NCI-H2029 treated with DMSO at 0.1 percent for 48 hours (cell line): ENCODE measurements around the gene ZC2HC1B.

Experiments used
- DNase-seq: peaks from one replicate; lab custom pipeline; 2025; lab: John Stamatoyannopoulos, UW

Gene ZC2HC1B

GRCh38 chr6:143934867-143935266 lies 70.6 kb downstream of the ZC2HC1B start:
- no peak for DNase-seq

GRCh38 chr6:143936347-143936746 lies 72.1 kb downstream of the ZC2HC1B start:
- no peak for DNase-seq

- DNase-seq: no peak
Observed at GRCh38 chr6:143936778-143937667, 72.7 kb downstream of the ZC2HC1B start.

- no peak for DNase-seq
Observed at GRCh38 chr6:143937668-143937970, 73.3 kb downstream of the ZC2HC1B start.

- no peak for DNase-seq
Observed at GRCh38 chr6:143939364-143939763, 75.1 kb downstream of the ZC2HC1B start.

- no peak for DNase-seq
Observed at GRCh38 chr6:143940011-143940597, 75.8 kb downstream of the ZC2HC1B start.

GRCh38 chr6:143941852-143942627 lies 77.8 kb downstream of the ZC2HC1B start:
- DNase-seq: no peak

GRCh38 chr6:143948208-143948607 lies 83.9 kb downstream of the ZC2HC1B start:
- no peak for DNase-seq

- no peak for DNase-seq
Observed at GRCh38 chr6:143949535-143949934, 85.3 kb downstream of the ZC2HC1B start.

GRCh38 chr6:143949962-143950361 lies 85.7 kb downstream of the ZC2HC1B start:
- no peak for DNase-seq

GRCh38 chr6:143950875-143951274 lies 86.6 kb downstream of the ZC2HC1B start:
- no peak for DNase-seq

- no peak for DNase-seq
Observed at GRCh38 chr6:143952060-143952778, 87.9 kb downstream of the ZC2HC1B start.

- DNase-seq: no peak
Observed at GRCh38 chr6:143952947-143953701, 88.8 kb downstream of the ZC2HC1B start.

GRCh38 chr6:143953922-143954321 lies 89.6 kb downstream of the ZC2HC1B start:
- no peak for DNase-seq

- DNase-seq: no peak
Observed at GRCh38 chr6:143955971-143956370, 91.7 kb downstream of the ZC2HC1B start.

GRCh38 chr6:143957679-143958274 lies 93.5 kb downstream of the ZC2HC1B start:
- DNase-seq: no peak

- DNase-seq: no peak
Observed at GRCh38 chr6:143958839-143959399, 94.6 kb downstream of the ZC2HC1B start.

- no peak for DNase-seq
Observed at GRCh38 chr6:143959927-143960326, 95.7 kb downstream of the ZC2HC1B start.

GRCh38 chr6:143961066-143961465 lies 96.8 kb downstream of the ZC2HC1B start:
- no peak for DNase-seq
